Vagina (tissue), 2 donors: ENCODE measurements around the gene GOLGA1. TPM values are rescaled to one million over a fixed set of nuclear protein-coding genes. Genes with fewer than 3 reads are reported as not detected.
"Not testable (repeated sequence)": the region's sequence is repeated elsewhere in the genome, so short reads cannot be mapped to it uniquely, and the experiment has no call there.

Source experiments
- DNase-seq, 2 donors: peaks; one replicate each; pipeline ENCODE4 v3.0.0-alpha.2; 2017; ENCODE audit errors: extremely low spot score in 2 of 2
- H3K27ac ChIP-seq: fragments of 200-600 bp; sonication (generic); one replicate; pipeline ENCODE4 v1.5.1; 2019
- H3K27me3 ChIP-seq: fragments of 200-600 bp; sonication (generic); one replicate; pipeline ENCODE4 v1.5.1; 2019
- H3K36me3 ChIP-seq, 2 donors: fragments of 200-600 bp; sonication (generic); one replicate each; pipeline ENCODE4 v1.5.1; 2017 to 2019
- H3K4me1 ChIP-seq: fragments of 200-600 bp; sonication (generic); one replicate; pipeline ENCODE4 v1.5.1; 2019
- H3K4me3 ChIP-seq, 2 donors: fragments of 200-600 bp; sonication (generic); 1 replicate in 1 of 2; 2 replicates in 1 of 2; pipeline ENCODE4 v1.5.1; 2016 to 2019
- H3K9me3 ChIP-seq: fragments of 200-600 bp; sonication (generic); one replicate; pipeline ENCODE4 v1.5.1; 2019
- CTCF ChIP-seq, 3 experiments: fragments of 450-650 bp in 2 of 3; fragments of 200-600 bp in 1 of 3; sonication (generic) in 1 of 3; IDR thresholded peaks; one replicate each; pipeline ENCODE4 v1.5.1; 2017 to 2019; ENCODE audit warnings: antibody characterized with exemption in 3 of 3, mild to moderate bottlenecking in 2 of 3, moderate library complexity in 2 of 3
- POLR2A ChIP-seq, 2 donors: fragments of 450-650 bp; IDR thresholded peaks; one replicate each; pipeline ENCODE4 v1.6.1; 2017; ENCODE audit warnings: antibody characterized with exemption in 2 of 2, mild to moderate bottlenecking in 2 of 2, moderate library complexity in 2 of 2
- POLR2AphosphoS5 ChIP-seq, 2 donors: sonication (generic); formaldehyde crosslinking; IDR thresholded peaks; one replicate each; pipeline ENCODE4 v1.9.0; 2017; ENCODE audit warnings: antibody characterized with exemption in 2 of 2, mild to moderate bottlenecking in 2 of 2, low read depth in 1 of 2; ENCODE audit not compliant: insufficient read depth in 1 of 2
- intact Hi-C: fragments of 100-400 bp; cut with DNase I; formaldehyde crosslinking; loops from one replicate; pipeline ENCODE4 v1.15.1; 2023
- total RNA-seq: library from RNA; depleted of rRNA; stranded (reverse); fragments of >200 nt; gene quantifications from one replicate; pipeline ENCODE4 v1.2.3, GENCODE V29; 2016

GOLGA1 gene
- total RNA-seq, 1 donor from 2014 or later, result 14.7 TPM

GRCh38 chr9:124939944-124940343, 939 bp downstream of the GOLGA1 start:
- Histone ChIP-seq H3K9me3 (no peaks in the 10 kb centered on the region), H3K27ac (peak overlapping the region; percentile 90), H3K4me3 (peak overlapping the region; percentile 56 to 86), H3K27me3 (no peaks in the 10 kb centered on the region), H3K4me1 (peaks cover 17% of the 10 kb centered on the region), H3K36me3 (peaks cover 0 to 18% of the 10 kb centered on the region in 2 donors)
- no peak for DNase-seq
- intact Hi-C loops, result loop anchor here (10.0 kb wide), 1 partner anchor 205 kb away; the partner anchor contains the start of gene SCAI
- no peak for TF ChIP-seq CTCF (IDR thresholded peaks at IDR 0.05)
- no peak for TF ChIP-seq POLR2A (IDR thresholded peaks at IDR 0.05)
- TF ChIP-seq POLR2AphosphoS5 (IDR thresholded peaks at IDR 0.05; ENCODE audit: insufficient read depth in 1 of 2, low read depth in 1 of 2), result no peak

DNA sequence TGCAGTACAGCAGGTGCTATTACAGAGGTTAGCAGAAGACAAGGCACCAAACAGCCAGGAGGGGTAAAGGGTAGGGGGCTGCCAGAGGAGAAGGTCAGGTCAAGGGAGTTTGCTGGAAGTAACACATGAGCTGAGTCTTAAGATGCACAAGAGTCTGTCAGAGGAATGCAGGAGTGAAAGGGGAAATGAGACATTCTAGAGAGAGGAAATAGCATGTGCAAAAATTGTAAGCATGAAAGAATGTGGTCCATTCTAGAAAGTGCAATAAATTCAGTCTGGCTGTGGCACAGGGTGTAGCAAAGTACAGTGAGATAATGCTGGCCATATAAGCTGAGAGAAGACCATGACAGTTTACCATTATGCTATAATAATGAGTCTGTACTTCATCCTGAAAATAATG, 6.6 kb downstream of the GOLGA1 start:
- Histone ChIP-seq H3K9me3 (no peaks in the 10 kb centered on the region), H3K27me3 (no peaks in the 10 kb centered on the region), H3K4me1 (no peaks in the 10 kb centered on the region), H3K27ac (no peak overlapping the region), H3K36me3 (peaks cover 0 to 45% of the 10 kb centered on the region in 2 donors), H3K4me3 (no peak overlapping the region)
- TF ChIP-seq POLR2AphosphoS5 (IDR thresholded peaks at IDR 0.05; ENCODE audit: insufficient read depth in 1 of 2, low read depth in 1 of 2) (no peak), POLR2A (IDR thresholded peaks at IDR 0.05) (no peak), CTCF (IDR thresholded peaks at IDR 0.05) (no peak)
- DNase-seq, result no peak
- intact Hi-C loops, result no loop called here

DNA sequence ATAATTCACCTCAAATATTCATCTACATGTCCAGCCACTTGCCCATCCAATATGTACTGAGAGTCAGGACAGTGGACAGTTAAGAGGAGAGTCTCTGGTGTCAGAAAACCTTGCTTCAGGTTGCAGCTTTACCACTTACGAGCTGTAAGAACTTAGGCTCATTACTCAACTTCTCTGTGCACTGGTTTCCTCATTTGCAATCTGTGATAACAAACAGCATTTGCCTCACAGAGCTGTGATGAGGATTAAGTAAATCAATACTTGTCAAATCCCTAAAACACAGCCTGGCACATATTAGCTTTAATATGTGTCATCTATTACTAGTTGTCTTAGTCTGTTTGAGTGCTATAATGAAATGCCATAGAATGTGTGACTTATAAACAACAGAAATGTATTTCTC, 8.6 kb downstream of the GOLGA1 start:
- Histone ChIP-seq H3K4me1 (no peaks in the 10 kb centered on the region), H3K9me3 (no peaks in the 10 kb centered on the region), H3K27me3 (no peaks in the 10 kb centered on the region)

DNA sequence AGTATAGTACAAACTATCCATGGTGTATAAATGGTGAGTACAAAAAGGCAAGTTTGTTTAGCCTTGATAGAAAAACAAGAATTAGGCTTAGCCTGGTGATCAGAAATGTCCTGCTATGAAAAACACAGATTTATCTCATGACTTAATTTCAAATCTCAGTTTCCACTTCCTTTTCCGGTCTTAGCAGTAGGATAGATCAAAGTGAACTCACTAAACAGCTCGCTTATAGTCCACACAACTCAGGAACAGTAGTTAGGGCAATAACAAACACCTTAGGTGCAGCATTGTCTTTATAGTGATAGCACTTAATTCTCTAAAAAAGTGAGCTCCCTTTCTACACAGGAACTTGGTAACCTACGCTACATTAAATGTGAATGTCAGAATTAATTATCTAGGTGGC, 11.4 kb downstream of the GOLGA1 start:
- Histone ChIP-seq H3K4me3 (no peak overlapping the region), H3K27ac (no peak overlapping the region), H3K36me3 (peaks cover 0 to 49% of the 10 kb centered on the region in 2 donors), H3K4me1 (no peaks in the 10 kb centered on the region), H3K9me3 (no peaks in the 10 kb centered on the region), H3K27me3 (no peaks in the 10 kb centered on the region)
- no peak for DNase-seq
- intact Hi-C loops, result no loop called here
- TF ChIP-seq CTCF (IDR thresholded peaks at IDR 0.05) (no peak), POLR2AphosphoS5 (IDR thresholded peaks at IDR 0.05; ENCODE audit: insufficient read depth in 1 of 2, low read depth in 1 of 2) (no peak), POLR2A (IDR thresholded peaks at IDR 0.05) (no peak)

More for the DNA sequence above, 8.6 kb downstream of the GOLGA1 start:
- intact Hi-C loops, result no loop called here
- no peak overlapping the region for H3K4me3 ChIP-seq
- H3K36me3 ChIP-seq, result peaks cover 0 to 56% of the 10 kb centered on the region in 2 donors
- no peak for DNase-seq
- TF ChIP-seq POLR2AphosphoS5 (IDR thresholded peaks at IDR 0.05; ENCODE audit: insufficient read depth in 1 of 2, low read depth in 1 of 2), result no peak
- H3K27ac ChIP-seq, result no peak overlapping the region

DNA sequence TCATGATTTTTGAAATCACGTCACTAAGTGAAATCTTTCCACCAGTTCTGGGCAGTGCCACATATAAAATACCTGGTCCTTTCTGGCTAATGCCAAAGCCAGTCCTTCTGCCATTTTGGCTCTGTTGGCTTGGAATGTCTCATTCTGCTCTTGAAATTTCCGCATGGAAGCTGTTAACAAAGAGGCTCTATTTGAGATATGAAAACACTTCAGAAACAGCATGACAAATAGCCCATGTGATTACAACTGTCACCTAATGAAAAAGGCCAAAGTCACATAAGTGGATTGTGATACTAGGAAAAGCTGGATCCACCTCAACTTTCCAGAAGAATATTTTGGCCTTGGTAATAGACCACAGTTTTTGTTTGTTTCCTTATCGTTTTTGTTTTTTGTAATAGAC, 12.8 kb downstream of the GOLGA1 start:
- Histone ChIP-seq H3K36me3 (peaks cover 0 to 45% of the 10 kb centered on the region in 2 donors), H3K27ac (no peak overlapping the region), H3K4me1 (no peaks in the 10 kb centered on the region), H3K4me3 (no peak overlapping the region), H3K9me3 (no peaks in the 10 kb centered on the region), H3K27me3 (no peaks in the 10 kb centered on the region)
- intact Hi-C loops, result no loop called here
- TF ChIP-seq CTCF (IDR thresholded peaks at IDR 0.05) (no peak), POLR2AphosphoS5 (IDR thresholded peaks at IDR 0.05; ENCODE audit: insufficient read depth in 1 of 2, low read depth in 1 of 2) (no peak), POLR2A (IDR thresholded peaks at IDR 0.05) (no peak)
- DNase-seq, result no peak

- H3K27ac ChIP-seq, DNase-seq, H3K4me3 ChIP-seq, intact Hi-C loops, H3K27me3 ChIP-seq, H3K4me1 ChIP-seq, H3K9me3 ChIP-seq: not testable (repeated sequence)
- H3K36me3 ChIP-seq, result peaks cover 0 to 38% of the 10 kb centered on the region in 2 donors
These were observed 20.5 kb downstream of the GOLGA1 start for GRCh38 chr9:124920394-124920793.
